A673 (cell line): Measurements from ENCODE around the gene GLT1D1. TPM values are rescaled to one million over a fixed set of nuclear protein-coding genes. Genes with fewer than 3 reads are reported as not detected.

Experiments used
- BruUV-seq: library from RNA; stranded (reverse); fragments of 400-500 nt; replicated peaks from 2 replicates; lab custom pipeline; 2021; lab: Mats Ljungman, UMichigan
- CTCF ChIA-PET: fragments of 300-600 bp; sonication (Branson Sonifier 250); formaldehyde crosslinking; loops from one replicate; lab custom pipeline; 2022; ENCODE audit warnings: antibody characterized with exemption; lab: Charles Lee
- POLR2A ChIA-PET: fragments of 300-600 bp; sonication (Branson Sonifier 250); formaldehyde crosslinking; loops from one replicate; lab custom pipeline; 2022; ENCODE audit warnings: antibody characterized with exemption; ENCODE audit not compliant: low non-redundant PET; lab: Charles Lee
- DNase-seq: peaks from one replicate; pipeline ENCODE4 v3.0.0-alpha.2; 2015; ENCODE audit warnings: low spot score
- H3K27ac ChIP-seq: fragments of 200-600 bp; sonication (generic); 2 replicates; pipeline ENCODE4 v1.5.1; 2016; ENCODE audit warnings: mixed run types, low read depth, mild to moderate bottlenecking, mixed read lengths, antibody characterized with exemption, low read length; ENCODE audit not compliant: poor library complexity, severe bottlenecking
- H3K27me3 ChIP-seq: fragments of 200-600 bp; sonication (generic); replicated peaks from 2 replicates; pipeline ENCODE4 v1.6.1; 2017; ENCODE audit warnings: mixed run types, low read depth, mild to moderate bottlenecking, mixed read lengths, antibody characterized with exemption, low read length; ENCODE audit not compliant: insufficient read depth, poor library complexity
- H3K36me3 ChIP-seq: fragments of 200-600 bp; sonication (generic); 2 replicates; pipeline ENCODE4 v1.6.1; 2016; ENCODE audit warnings: mixed run types, mild to moderate bottlenecking, mixed read lengths, antibody characterized with exemption, low read length; ENCODE audit not compliant: insufficient read depth, poor library complexity, severe bottlenecking
- H3K4me1 ChIP-seq: fragments of 200-600 bp; sonication (generic); 2 replicates; pipeline ENCODE4 v1.6.1; 2017; ENCODE audit warnings: mixed run types, mild to moderate bottlenecking, mixed read lengths, antibody characterized with exemption, low read length; ENCODE audit not compliant: insufficient read depth, poor library complexity, severe bottlenecking
- H3K4me3 ChIP-seq: fragments of 200-600 bp; sonication (generic); 2 replicates; pipeline ENCODE4 v1.5.1; 2016; ENCODE audit warnings: low read depth, mixed run types, mild to moderate bottlenecking, mixed read lengths, low read length; ENCODE audit not compliant: poor library complexity, severe bottlenecking
- H3K9me3 ChIP-seq: fragments of 200-600 bp; sonication (generic); 2 replicates; pipeline ENCODE4 v1.6.1; 2016; ENCODE audit warnings: mixed run types, low read depth, mild to moderate bottlenecking, mixed read lengths, antibody characterized with exemption, low read length; ENCODE audit not compliant: poor library complexity, severe bottlenecking
- EZH2 ChIP-seq: fragments of 200-600 bp; sonication (generic); IDR thresholded peaks from 2 replicates; pipeline ENCODE4 v1.6.1; 2017; ENCODE audit warnings: borderline replicate concordance, low read depth, mild to moderate bottlenecking, mixed read lengths, antibody characterized with exemption, low read length; ENCODE audit not compliant: poor library complexity, severe bottlenecking
- intact Hi-C: fragments of 100-400 bp; cut with micrococcal nuclease; formaldehyde crosslinking; loops from one replicate; pipeline ENCODE4 v1.10.0; 2022; ENCODE audit not compliant: unreplicated experiment
- total RNA-seq: library from RNA; stranded (reverse); gene quantifications from 2 replicates; pipeline ENCODE4 v1.2.3, GENCODE V29; 2021
- TF ChIP-seq, protein P1 (sequence below): fragments of 300-800, 200-600 bp; sonication (generic); conservative IDR thresholded peaks from 2 replicates; pipeline ENCODE4 v1.5.1; 2017; ENCODE audit warnings: low read depth, mild to moderate bottlenecking, antibody characterized with exemption, low read length, moderate library complexity, mixed read lengths

The GLT1D1 gene
- total RNA-seq, 1 experiment from 2014 or later = not detected

DNA sequence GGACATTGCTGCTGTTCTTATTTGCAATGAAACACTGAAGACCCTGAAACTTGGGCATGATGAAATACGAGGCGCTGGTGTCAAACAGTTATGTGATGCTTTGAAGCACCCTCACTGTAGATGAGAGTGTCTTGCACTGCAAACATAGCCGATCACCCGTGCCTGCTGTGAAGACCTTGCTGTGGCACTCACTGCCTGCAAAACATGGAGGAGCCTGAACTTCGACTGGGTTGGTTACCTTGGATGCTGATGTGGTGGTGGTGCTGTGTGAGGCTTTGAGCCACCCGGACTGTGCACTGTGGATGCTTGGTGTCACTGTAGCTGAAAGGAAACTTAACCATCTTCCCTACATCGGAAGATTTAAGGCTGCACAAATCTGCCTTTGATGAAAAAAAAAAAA, 162.9 kb downstream of the GLT1D1 start:
- Histone ChIP-seq H3K36me3 (no peaks in the 10 kb centered on the region), H3K27me3 (no peaks in the 10 kb centered on the region), H3K27ac (no peak overlapping the region), H3K4me3 (no peak overlapping the region), H3K9me3 (peaks cover 16% of the 10 kb centered on the region), H3K4me1 (no peaks in the 10 kb centered on the region)
- intact Hi-C loops = no loop called here
- TF ChIP-seq, protein P1, sequence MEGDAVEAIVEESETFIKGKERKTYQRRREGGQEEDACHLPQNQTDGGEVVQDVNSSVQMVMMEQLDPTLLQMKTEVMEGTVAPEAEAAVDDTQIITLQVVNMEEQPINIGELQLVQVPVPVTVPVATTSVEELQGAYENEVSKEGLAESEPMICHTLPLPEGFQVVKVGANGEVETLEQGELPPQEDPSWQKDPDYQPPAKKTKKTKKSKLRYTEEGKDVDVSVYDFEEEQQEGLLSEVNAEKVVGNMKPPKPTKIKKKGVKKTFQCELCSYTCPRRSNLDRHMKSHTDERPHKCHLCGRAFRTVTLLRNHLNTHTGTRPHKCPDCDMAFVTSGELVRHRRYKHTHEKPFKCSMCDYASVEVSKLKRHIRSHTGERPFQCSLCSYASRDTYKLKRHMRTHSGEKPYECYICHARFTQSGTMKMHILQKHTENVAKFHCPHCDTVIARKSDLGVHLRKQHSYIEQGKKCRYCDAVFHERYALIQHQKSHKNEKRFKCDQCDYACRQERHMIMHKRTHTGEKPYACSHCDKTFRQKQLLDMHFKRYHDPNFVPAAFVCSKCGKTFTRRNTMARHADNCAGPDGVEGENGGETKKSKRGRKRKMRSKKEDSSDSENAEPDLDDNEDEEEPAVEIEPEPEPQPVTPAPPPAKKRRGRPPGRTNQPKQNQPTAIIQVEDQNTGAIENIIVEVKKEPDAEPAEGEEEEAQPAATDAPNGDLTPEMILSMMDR = no peak
- TF ChIP-seq EZH2 = no peak
- ChIA-PET POLR2A (no interaction called here), CTCF (no interaction called here)
- DNase-seq = no peak
- no TSS peak for BruUV-seq

DNA sequence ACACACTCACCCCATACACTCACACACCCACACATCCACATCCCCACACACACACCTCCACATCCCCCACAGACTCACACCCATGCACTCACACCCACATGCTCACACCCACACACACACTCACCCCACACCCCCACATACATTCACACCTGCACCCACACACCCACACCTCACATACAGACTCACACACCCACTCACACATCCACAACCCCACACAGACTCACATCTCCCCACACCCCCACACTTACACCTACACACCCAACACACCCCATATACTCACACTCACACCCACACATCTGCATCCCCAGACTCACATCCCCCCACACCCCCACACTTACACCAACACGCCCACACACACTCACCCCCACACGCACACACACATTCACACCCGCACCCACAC, 171.8 kb downstream of the GLT1D1 start:
- Histone ChIP-seq H3K27ac (no peak overlapping the region), H3K9me3 (peaks cover 14% of the 10 kb centered on the region), H3K27me3 (no peaks in the 10 kb centered on the region), H3K4me1 (no peaks in the 10 kb centered on the region), H3K4me3 (no peak overlapping the region), H3K36me3 (no peaks in the 10 kb centered on the region)
- intact Hi-C loops = no loop called here
- DNase-seq = no peak
- ChIA-PET POLR2A (no interaction called here), CTCF (no interaction called here)
- BruUV-seq = no TSS peak
- TF ChIP-seq, protein P1 = no peak
- no peak for TF ChIP-seq EZH2

DNA sequence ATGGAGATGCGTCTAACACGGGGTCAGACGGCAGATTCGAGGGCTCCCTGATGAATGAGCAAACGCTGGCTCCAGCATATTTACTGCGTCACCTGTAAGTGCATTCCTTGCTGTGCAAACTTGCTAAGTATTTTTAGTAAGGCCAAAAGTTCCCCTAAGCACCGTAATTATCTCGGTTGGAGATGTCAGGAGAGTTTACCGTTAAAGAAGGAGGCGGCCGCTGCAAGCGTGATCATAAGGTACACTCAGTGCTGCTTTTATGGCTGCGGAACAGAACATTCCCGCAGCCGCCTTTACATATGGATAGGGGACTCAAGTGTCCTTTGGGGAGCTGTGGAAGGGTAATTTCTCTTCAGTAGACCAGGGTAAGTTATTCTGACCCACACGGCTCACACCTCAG, 175.6 kb downstream of the GLT1D1 start:
- Histone ChIP-seq H3K36me3 (no peaks in the 10 kb centered on the region), H3K27me3 (no peaks in the 10 kb centered on the region), H3K9me3 (peaks cover 14% of the 10 kb centered on the region), H3K4me3 (no peak overlapping the region), H3K4me1 (no peaks in the 10 kb centered on the region), H3K27ac (no peak overlapping the region)
- intact Hi-C loops = no loop called here
- BruUV-seq = no TSS peak
- no peak for DNase-seq
- TF ChIP-seq EZH2 = no peak
- TF ChIP-seq, protein P1 = no peak
- POLR2A ChIA-PET = no interaction called here
- CTCF ChIA-PET = no interaction called here

Other genes with a start within 250 kb of the GLT1D1 start
- gene SLC15A4, start 29.5 kb upstream of the GLT1D1 start, total RNA-seq = 19.9 and 20.3 TPM in 2 replicates